Fibroblast of the aortic adventitia (primary cell): ENCODE results near the gene PTPN14. TPM values are rescaled to one million over a fixed set of nuclear protein-coding genes. Genes with fewer than 3 reads are reported as not detected.

Source experiments
- DNase-seq: peaks from one replicate; pipeline ENCODE4 v3.0.0-alpha.2; 2010; ENCODE audit warnings: low read depth
- H3K4me3 ChIP-seq: 2 replicates; pipeline ENCODE4 v1.5.1; 2011; ENCODE audit warnings: low read depth, mild to moderate bottlenecking, control low read depth, low read length, moderate library complexity
- total RNA-seq: library from RNA; depleted of rRNA; stranded (reverse); fragments of >200 nt; gene quantifications from 2 replicates; pipeline ENCODE4 v1.2.3, GENCODE V29; 2012; ENCODE audit warnings: low replicate concordance
- TF ChIP-seq, protein P1 (sequence below): IDR thresholded peaks from 2 replicates; pipeline ENCODE4 v1.5.1; 2011; ENCODE audit warnings: mild to moderate bottlenecking, low read length, control low read depth, inconsistent platforms; ENCODE audit not compliant: insufficient read depth

PTPN14 gene
- total RNA-seq, 1 donor = 46.6 TPM

DNA sequence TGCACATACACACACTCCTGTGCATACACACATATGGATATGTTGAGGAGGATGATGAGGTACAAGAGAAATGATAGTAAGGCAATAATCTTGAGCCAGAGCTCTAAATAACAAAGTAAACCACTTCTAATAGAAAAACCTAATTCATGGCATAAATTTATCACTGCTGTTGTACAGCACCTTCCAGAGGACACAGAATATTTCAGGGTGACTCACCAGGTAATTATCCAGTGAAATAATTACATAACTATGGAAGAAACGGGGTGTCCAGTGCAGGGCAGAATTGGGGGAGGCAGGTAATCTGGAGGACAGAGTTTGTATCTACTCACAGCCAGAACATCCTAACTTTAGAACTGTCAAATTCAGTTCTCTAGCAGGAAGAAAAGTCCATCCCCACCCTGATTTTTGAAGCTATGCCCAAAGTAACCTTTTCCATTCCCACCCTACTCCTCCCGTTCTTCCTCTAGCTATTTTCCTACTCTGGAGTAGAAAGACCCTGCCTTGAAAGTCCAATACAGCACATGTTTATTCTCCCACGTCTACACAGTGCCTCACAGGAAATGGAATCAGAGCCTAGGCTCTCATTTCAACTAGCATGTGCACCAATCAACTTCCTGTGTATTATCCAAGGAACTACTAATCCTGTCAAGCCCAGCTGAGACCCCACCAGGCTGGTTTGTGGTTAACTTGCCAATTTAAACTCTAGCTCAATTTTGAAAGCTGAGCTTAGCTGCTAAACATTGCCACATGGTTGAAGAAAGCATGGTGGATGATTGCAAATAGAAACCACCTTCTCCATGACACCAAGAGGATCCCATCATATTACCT, 96.6 kb downstream of the PTPN14 start:
- H3K4me3 ChIP-seq = no peak overlapping the region
- peak; percentile 83 for DNase-seq
- TF ChIP-seq, protein P1, sequence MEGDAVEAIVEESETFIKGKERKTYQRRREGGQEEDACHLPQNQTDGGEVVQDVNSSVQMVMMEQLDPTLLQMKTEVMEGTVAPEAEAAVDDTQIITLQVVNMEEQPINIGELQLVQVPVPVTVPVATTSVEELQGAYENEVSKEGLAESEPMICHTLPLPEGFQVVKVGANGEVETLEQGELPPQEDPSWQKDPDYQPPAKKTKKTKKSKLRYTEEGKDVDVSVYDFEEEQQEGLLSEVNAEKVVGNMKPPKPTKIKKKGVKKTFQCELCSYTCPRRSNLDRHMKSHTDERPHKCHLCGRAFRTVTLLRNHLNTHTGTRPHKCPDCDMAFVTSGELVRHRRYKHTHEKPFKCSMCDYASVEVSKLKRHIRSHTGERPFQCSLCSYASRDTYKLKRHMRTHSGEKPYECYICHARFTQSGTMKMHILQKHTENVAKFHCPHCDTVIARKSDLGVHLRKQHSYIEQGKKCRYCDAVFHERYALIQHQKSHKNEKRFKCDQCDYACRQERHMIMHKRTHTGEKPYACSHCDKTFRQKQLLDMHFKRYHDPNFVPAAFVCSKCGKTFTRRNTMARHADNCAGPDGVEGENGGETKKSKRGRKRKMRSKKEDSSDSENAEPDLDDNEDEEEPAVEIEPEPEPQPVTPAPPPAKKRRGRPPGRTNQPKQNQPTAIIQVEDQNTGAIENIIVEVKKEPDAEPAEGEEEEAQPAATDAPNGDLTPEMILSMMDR = no peak

DNA sequence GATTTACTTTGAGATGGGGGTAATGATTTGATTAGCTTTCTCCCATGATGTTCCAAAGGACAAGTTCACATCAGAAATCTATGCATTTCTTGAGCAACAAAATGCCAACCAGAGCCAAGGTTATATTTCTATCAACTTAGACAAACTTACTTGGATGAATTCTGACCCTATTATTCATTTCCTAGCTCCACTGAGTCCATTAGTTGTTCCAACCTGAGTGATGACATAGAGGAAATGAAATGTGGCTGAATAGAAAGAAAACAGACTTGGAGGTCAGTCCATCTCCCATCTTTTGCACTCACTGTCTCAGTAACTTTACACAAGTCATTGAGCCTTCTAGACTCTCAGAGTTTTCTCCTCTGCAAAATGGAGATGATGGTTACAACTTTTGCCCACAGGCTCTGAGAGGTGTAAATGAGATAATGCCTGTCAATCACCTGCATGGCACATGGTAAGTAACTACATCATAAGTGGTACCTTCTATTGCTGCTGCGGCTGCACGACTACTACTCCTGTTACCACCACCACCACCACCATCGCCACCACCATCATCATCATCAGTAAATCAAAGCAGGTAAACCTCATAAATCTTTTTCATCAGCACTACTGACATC, 98.2 kb downstream of the PTPN14 start:
- TF ChIP-seq, protein P1 = no peak
- peak; percentile 60 for DNase-seq

DNA sequence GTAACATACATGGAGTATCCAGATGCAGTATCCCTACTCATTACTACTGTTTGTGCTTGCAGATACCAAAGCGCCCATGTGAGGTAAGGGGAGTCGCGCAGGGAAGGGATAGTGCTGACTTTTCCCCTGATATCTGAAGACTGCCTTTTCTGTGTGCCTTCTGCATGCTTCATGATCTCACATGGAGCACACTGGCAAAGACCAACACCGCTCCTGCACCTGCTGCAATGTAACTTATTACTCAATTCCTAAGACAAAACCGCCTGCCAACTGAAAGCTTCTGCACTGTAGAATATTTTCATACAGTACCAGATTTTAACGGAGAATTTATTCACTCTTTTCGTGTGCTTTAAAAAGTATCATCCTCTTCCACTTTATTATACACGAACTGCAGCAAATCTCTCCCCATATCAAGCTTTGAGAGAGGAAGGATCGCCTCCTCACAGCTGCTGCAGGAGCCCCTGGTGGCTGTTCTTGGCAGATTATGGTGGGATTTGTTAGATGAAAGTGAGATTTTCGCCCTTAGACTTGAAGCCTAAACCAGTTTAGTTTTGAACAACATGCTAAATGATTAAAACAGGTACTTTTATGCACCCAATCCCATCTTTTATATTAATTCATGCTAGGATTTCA, 99.1 kb downstream of the PTPN14 start:
- no peak overlapping the region for H3K4me3 ChIP-seq
- no peak for DNase-seq
- TF ChIP-seq, protein P1 = no peak

More for the DNA sequence above, 98.2 kb downstream of the PTPN14 start:
- no peak overlapping the region for H3K4me3 ChIP-seq

DNA sequence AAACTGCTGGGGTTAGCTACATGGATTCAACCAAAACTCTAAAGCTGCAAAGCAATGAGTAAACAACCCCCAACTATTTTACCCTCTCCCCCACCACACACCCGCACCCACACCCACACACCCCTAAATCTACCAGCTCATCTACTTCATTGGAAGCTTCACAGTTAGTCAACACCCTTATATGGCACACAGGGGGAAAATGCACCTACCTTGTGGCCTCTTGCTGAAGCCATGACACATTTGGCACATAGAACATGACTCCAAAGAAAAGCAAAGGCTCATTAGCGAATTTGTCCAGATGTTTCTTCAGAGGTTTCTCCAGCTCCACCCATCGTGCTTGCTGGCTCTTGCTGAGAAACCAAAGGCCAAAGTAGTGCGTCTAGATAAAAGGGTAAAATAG, 99.8 kb downstream of the PTPN14 start:
- peak; percentile 66 for DNase-seq
- TF ChIP-seq, protein P1 = no peak
- H3K4me3 ChIP-seq = no peak overlapping the region

DNA sequence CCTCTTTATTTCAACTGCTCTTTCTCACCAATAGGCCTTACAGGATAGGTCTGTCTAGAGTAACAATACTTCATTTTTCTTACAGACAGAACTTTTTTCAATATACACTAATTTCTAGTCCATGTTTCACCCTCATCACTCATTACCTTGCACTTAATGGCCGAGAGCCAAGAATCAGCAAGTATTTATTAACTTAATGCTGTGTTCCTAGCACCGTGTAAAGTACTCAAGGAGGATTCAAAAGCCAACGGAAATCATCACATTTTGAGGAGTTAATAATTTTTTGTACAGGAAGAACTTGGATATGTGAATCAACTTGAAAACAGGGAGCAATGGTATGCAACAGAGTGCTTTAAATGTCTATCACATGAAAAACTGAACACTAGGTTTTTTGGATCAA, 102.0 kb downstream of the PTPN14 start:
- TF ChIP-seq, protein P1 = no peak
- DNase-seq = no peak
- H3K4me3 ChIP-seq = no peak overlapping the region

DNA sequence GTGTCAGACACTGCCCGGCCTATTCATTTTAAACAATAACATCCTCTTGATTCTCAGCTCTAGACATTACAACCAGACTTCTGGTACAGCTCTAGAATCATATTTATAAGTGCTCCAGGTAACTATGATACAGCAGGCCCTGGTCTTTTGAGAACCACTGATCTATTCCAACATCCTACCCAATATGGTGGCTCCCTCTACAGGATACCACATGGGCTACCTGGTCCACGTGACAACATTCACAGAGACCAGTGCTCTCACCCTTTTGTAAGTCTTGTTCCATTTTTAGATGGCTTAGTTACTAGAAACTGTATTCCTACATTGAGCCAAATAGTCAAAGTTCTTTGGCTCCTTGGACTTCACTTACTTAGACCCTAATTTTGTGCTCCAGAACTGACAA, 102.9 kb downstream of the PTPN14 start:
- TF ChIP-seq, protein P1 = no peak
- no peak overlapping the region for H3K4me3 ChIP-seq
- DNase-seq = no peak
